Measurements from ENCODE around the gene FAM163B.

FAM163B gene

GRCh38 chr9:133585481-133586351, 23.5 kb downstream of the FAM163B start:
- Histone ChIP-seq H2AFZ (ENCODE audit: low read depth, low read length) (no peak overlapping the region), H3K27me3 (ENCODE audit: insufficient read depth, low read length) (peaks cover 39% of the 10 kb centered on the region), H3K4me3 (ENCODE audit: low read length) (no peak overlapping the region), H3K36me3 (ENCODE audit: insufficient read depth, low read length) (no peaks in the 10 kb centered on the region), H3K4me1 (ENCODE audit: insufficient read depth, low read length) (peaks cover 14% of the 10 kb centered on the region), H3K9me3 (ENCODE audit: low read length) (peaks cover 2% of the 10 kb centered on the region)

GRCh38 chr9:133584559-133585476, 24.4 kb downstream of the FAM163B start:
- no peaks in the 10 kb centered on the region for H3K36me3 ChIP-seq (ENCODE audit: insufficient read depth, low read length)
- peaks cover 39% of the 10 kb centered on the region for H3K27me3 ChIP-seq (ENCODE audit: insufficient read depth, low read length)
- H3K4me1 ChIP-seq (ENCODE audit: insufficient read depth, low read length) = peaks cover 14% of the 10 kb centered on the region
- no peak overlapping the region for H3K4me3 ChIP-seq (ENCODE audit: low read length)
- H3K9me3 ChIP-seq (ENCODE audit: low read length) = peaks cover 2% of the 10 kb centered on the region
- H2AFZ ChIP-seq (ENCODE audit: low read depth, low read length) = no peak overlapping the region

GRCh38 chr9:133584167-133584558, 25.0 kb downstream of the FAM163B start:
- Histone ChIP-seq H2AFZ (ENCODE audit: low read depth, low read length) (no peak overlapping the region), H3K9me3 (ENCODE audit: low read length) (peaks cover 2% of the 10 kb centered on the region), H3K4me3 (ENCODE audit: low read length) (no peak overlapping the region), H3K36me3 (ENCODE audit: insufficient read depth, low read length) (no peaks in the 10 kb centered on the region), H3K4me1 (ENCODE audit: insufficient read depth, low read length) (peaks cover 14% of the 10 kb centered on the region), H3K27me3 (ENCODE audit: insufficient read depth, low read length) (peaks cover 43% of the 10 kb centered on the region)

- H3K9me3 ChIP-seq (ENCODE audit: low read length) = peaks cover 2% of the 10 kb centered on the region
- H3K4me1 ChIP-seq (ENCODE audit: insufficient read depth, low read length) = peaks cover 14% of the 10 kb centered on the region
- H2AFZ ChIP-seq (ENCODE audit: low read depth, low read length) = no peak overlapping the region
- H3K27me3 ChIP-seq (ENCODE audit: insufficient read depth, low read length) = peaks cover 43% of the 10 kb centered on the region
- H3K4me3 ChIP-seq (ENCODE audit: low read length) = no peak overlapping the region
- H3K36me3 ChIP-seq (ENCODE audit: insufficient read depth, low read length) = no peaks in the 10 kb centered on the region
Measured at GRCh38 chr9:133583586-133583985, 25.6 kb downstream of the FAM163B start.

- Histone ChIP-seq H3K4me3 (ENCODE audit: low read length) (no peak overlapping the region), H3K27me3 (ENCODE audit: insufficient read depth, low read length) (peaks cover 43% of the 10 kb centered on the region), H3K9me3 (ENCODE audit: low read length) (no peaks in the 10 kb centered on the region), H3K36me3 (ENCODE audit: insufficient read depth, low read length) (no peaks in the 10 kb centered on the region), H2AFZ (ENCODE audit: low read depth, low read length) (no peak overlapping the region), H3K4me1 (ENCODE audit: insufficient read depth, low read length) (peaks cover 14% of the 10 kb centered on the region)
Measured at GRCh38 chr9:133583111-133583510, 26.1 kb downstream of the FAM163B start.

- Histone ChIP-seq H3K27me3 (ENCODE audit: insufficient read depth, low read length) (peaks cover 43% of the 10 kb centered on the region), H3K4me3 (ENCODE audit: low read length) (no peak overlapping the region), H3K9me3 (ENCODE audit: low read length) (no peaks in the 10 kb centered on the region), H3K4me1 (ENCODE audit: insufficient read depth, low read length) (peaks cover 14% of the 10 kb centered on the region), H2AFZ (ENCODE audit: low read depth, low read length) (no peak overlapping the region), H3K36me3 (ENCODE audit: insufficient read depth, low read length) (no peaks in the 10 kb centered on the region)
Measured at GRCh38 chr9:133582501-133583045, 26.6 kb downstream of the FAM163B start.

GRCh38 chr9:133581513-133582343, 27.5 kb downstream of the FAM163B start:
- Histone ChIP-seq H3K27me3 (ENCODE audit: insufficient read depth, low read length) (peaks cover 44% of the 10 kb centered on the region), H3K36me3 (ENCODE audit: insufficient read depth, low read length) (no peaks in the 10 kb centered on the region), H2AFZ (ENCODE audit: low read depth, low read length) (no peak overlapping the region), H3K4me1 (ENCODE audit: insufficient read depth, low read length) (peaks cover 14% of the 10 kb centered on the region), H3K9me3 (ENCODE audit: low read length) (no peaks in the 10 kb centered on the region), H3K4me3 (ENCODE audit: low read length) (no peak overlapping the region)

GRCh38 chr9:133581011-133581410, 28.2 kb downstream of the FAM163B start:
- no peak overlapping the region for H3K4me3 ChIP-seq (ENCODE audit: low read length)
- no peak overlapping the region for H2AFZ ChIP-seq (ENCODE audit: low read depth, low read length)
- H3K4me1 ChIP-seq (ENCODE audit: insufficient read depth, low read length) = peaks cover 14% of the 10 kb centered on the region
- H3K9me3 ChIP-seq (ENCODE audit: low read length) = no peaks in the 10 kb centered on the region
- peaks cover 38% of the 10 kb centered on the region for H3K27me3 ChIP-seq (ENCODE audit: insufficient read depth, low read length)
- H3K36me3 ChIP-seq (ENCODE audit: insufficient read depth, low read length) = no peaks in the 10 kb centered on the region

- H2AFZ ChIP-seq (ENCODE audit: low read depth, low read length) = no peak overlapping the region
- H3K4me1 ChIP-seq (ENCODE audit: insufficient read depth, low read length) = peaks cover 12% of the 10 kb centered on the region
- H3K9me3 ChIP-seq (ENCODE audit: low read length) = no peaks in the 10 kb centered on the region
- H3K27me3 ChIP-seq (ENCODE audit: insufficient read depth, low read length) = peaks cover 31% of the 10 kb centered on the region
- H3K36me3 ChIP-seq (ENCODE audit: insufficient read depth, low read length) = no peaks in the 10 kb centered on the region
- H3K4me3 ChIP-seq (ENCODE audit: low read length) = no peak overlapping the region
Measured at GRCh38 chr9:133580419-133580738, 28.8 kb downstream of the FAM163B start.

GRCh38 chr9:133579601-133580418, 29.4 kb downstream of the FAM163B start:
- Histone ChIP-seq H3K4me1 (ENCODE audit: insufficient read depth, low read length) (peaks cover 6% of the 10 kb centered on the region), H3K9me3 (ENCODE audit: low read length) (no peaks in the 10 kb centered on the region), H3K4me3 (ENCODE audit: low read length) (no peak overlapping the region), H3K36me3 (ENCODE audit: insufficient read depth, low read length) (no peaks in the 10 kb centered on the region), H3K27me3 (ENCODE audit: insufficient read depth, low read length) (peaks cover 26% of the 10 kb centered on the region), H2AFZ (ENCODE audit: low read depth, low read length) (no peak overlapping the region)

GRCh38 chr9:133578524-133579441, 30.4 kb downstream of the FAM163B start:
- Histone ChIP-seq H3K4me1 (ENCODE audit: insufficient read depth, low read length) (peaks cover 6% of the 10 kb centered on the region), H2AFZ (ENCODE audit: low read depth, low read length) (no peak overlapping the region), H3K4me3 (ENCODE audit: low read length) (no peak overlapping the region), H3K27me3 (ENCODE audit: insufficient read depth, low read length) (peaks cover 16% of the 10 kb centered on the region), H3K36me3 (ENCODE audit: insufficient read depth, low read length) (no peaks in the 10 kb centered on the region), H3K9me3 (ENCODE audit: low read length) (no peaks in the 10 kb centered on the region)

Measured in neuron (in vitro differentiated cells).